ENCODE results near the gene BNC1. TPM values are rescaled to one million over a fixed set of nuclear protein-coding genes. Genes with fewer than 3 reads are reported as not detected.

BNC1 gene
- total and polyA plus RNA-seq, 2 of the 4 experiments (the other 2 are of a cell fraction) = 0.38 to 0.54 TPM

DNA sequence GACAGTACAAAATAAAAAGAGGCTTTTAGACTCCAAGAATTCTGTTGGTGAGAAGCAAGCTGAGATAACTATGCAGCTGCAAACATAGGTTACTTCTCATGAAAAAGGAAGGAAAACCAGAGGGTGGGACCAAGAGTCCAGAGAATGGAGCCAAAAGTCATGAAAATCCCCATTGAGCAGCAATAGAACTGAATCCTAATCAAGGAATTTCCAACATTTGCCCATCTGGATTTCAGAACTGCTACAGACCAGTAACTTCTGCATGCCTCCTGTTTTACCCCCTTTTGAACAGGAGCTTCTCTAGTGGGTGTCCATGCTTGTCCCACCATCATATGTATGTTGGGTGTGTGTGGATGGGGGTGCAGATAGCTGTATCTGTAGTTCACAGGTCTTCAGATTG, 33.6 kb upstream of the BNC1 start:
- TF ChIP-seq BHLHE40 (IDR thresholded peaks at IDR 0.05; ENCODE audit: low read depth, low read length) = no peak
- TF ChIP-seq CHD1 (IDR thresholded peaks at IDR 0.05; ENCODE audit: low read depth, low read length) = no peak
- no peak for TF ChIP-seq MAZ (IDR thresholded peaks at IDR 0.05; ENCODE audit: borderline replicate concordance, low read depth, low read length)
- no peak for TF ChIP-seq POLR2A (IDR thresholded peaks at IDR 0.05; ENCODE audit: low read depth, low read length)
- TF ChIP-seq NFE2L2 (IDR thresholded peaks at IDR 0.05; ENCODE audit: low read depth, low read length) = no peak
- TF ChIP-seq, protein P1, sequence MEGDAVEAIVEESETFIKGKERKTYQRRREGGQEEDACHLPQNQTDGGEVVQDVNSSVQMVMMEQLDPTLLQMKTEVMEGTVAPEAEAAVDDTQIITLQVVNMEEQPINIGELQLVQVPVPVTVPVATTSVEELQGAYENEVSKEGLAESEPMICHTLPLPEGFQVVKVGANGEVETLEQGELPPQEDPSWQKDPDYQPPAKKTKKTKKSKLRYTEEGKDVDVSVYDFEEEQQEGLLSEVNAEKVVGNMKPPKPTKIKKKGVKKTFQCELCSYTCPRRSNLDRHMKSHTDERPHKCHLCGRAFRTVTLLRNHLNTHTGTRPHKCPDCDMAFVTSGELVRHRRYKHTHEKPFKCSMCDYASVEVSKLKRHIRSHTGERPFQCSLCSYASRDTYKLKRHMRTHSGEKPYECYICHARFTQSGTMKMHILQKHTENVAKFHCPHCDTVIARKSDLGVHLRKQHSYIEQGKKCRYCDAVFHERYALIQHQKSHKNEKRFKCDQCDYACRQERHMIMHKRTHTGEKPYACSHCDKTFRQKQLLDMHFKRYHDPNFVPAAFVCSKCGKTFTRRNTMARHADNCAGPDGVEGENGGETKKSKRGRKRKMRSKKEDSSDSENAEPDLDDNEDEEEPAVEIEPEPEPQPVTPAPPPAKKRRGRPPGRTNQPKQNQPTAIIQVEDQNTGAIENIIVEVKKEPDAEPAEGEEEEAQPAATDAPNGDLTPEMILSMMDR (conservative IDR thresholded peaks at IDR 0.05; ENCODE audit: low read depth, low read length) = no peak
- TF ChIP-seq, protein P2, sequence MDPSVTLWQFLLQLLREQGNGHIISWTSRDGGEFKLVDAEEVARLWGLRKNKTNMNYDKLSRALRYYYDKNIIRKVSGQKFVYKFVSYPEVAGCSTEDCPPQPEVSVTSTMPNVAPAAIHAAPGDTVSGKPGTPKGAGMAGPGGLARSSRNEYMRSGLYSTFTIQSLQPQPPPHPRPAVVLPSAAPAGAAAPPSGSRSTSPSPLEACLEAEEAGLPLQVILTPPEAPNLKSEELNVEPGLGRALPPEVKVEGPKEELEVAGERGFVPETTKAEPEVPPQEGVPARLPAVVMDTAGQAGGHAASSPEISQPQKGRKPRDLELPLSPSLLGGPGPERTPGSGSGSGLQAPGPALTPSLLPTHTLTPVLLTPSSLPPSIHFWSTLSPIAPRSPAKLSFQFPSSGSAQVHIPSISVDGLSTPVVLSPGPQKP (IDR thresholded peaks at IDR 0.05; ENCODE audit: borderline replicate concordance, low read depth, low read length) = no peak
- no peak for TF ChIP-seq RFX5 (IDR thresholded peaks at IDR 0.05; ENCODE audit: low read depth, low read length)
- TF ChIP-seq CEBPB (IDR thresholded peaks at IDR 0.05; ENCODE audit: low read depth, low read length) = no peak
- no peak for TF ChIP-seq FOS (IDR thresholded peaks at IDR 0.05; ENCODE audit: low read depth, low read length)
- TF ChIP-seq RAD21 (IDR thresholded peaks at IDR 0.05; ENCODE audit: low read length) = no peak
- no peak for TF ChIP-seq MAFK (IDR thresholded peaks at IDR 0.05; ENCODE audit: low read depth, low read length)
- TF ChIP-seq SMC3 (IDR thresholded peaks at IDR 0.05; ENCODE audit: low read depth, low read length) = no peak
- TF ChIP-seq, protein P3, sequence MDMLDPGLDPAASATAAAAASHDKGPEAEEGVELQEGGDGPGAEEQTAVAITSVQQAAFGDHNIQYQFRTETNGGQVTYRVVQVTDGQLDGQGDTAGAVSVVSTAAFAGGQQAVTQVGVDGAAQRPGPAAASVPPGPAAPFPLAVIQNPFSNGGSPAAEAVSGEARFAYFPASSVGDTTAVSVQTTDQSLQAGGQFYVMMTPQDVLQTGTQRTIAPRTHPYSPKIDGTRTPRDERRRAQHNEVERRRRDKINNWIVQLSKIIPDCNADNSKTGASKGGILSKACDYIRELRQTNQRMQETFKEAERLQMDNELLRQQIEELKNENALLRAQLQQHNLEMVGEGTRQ (IDR thresholded peaks at IDR 0.05; ENCODE audit: low read depth, low read length) = no peak
- Histone ChIP-seq H3K9ac (ENCODE audit: low read depth, low read length) (no peak overlapping the region), H2AK9ac (replicated peaks; ENCODE audit: low read depth, low read length, poor library complexity) (no peak overlapping the region), H2BK15ac (ENCODE audit: low read depth, low read length) (no peak overlapping the region), H3K27ac (ENCODE audit: insufficient read depth, low read length) (no peak overlapping the region), H4K20me1 (ENCODE audit: insufficient read depth, low read length) (no peaks in the 10 kb centered on the region), H4K5ac (ENCODE audit: low read depth, low read length) (no peak overlapping the region), H3K36me3 (ENCODE audit: control insufficient read depth, insufficient read depth, low read length) (no peaks in the 10 kb centered on the region), H3K56ac (ENCODE audit: extremely low read depth, insufficient read depth, low read length) (no peak overlapping the region), H3K9me3 (ENCODE audit: control insufficient read depth, insufficient read depth, low read length) (no peaks in the 10 kb centered on the region), H3K4ac (ENCODE audit: low read depth, low read length) (no peak overlapping the region), H3K14ac (replicated peaks; ENCODE audit: low read depth, low read length) (no peak overlapping the region), H2AK5ac (ENCODE audit: low read depth, low read length) (no peak overlapping the region), H2AFZ (replicated peaks; ENCODE audit: low read length, poor library complexity) (no peak overlapping the region), H3K4me3 (ENCODE audit: insufficient read depth, low read depth, low read length) (no peak overlapping the region), H2BK120ac (ENCODE audit: low read depth, low read length) (no peak overlapping the region), H3K4me2 (ENCODE audit: low read depth, low read length) (no peak overlapping the region), H3K27me3 (ENCODE audit: control insufficient read depth, insufficient read depth, low read length) (no peaks in the 10 kb centered on the region), H3K4me1 (ENCODE audit: control insufficient read depth, insufficient read depth, low read length) (no peaks in the 10 kb centered on the region), H4K8ac (ENCODE audit: low read depth in 2 of 2, low read length in 2 of 2) (no peak overlapping the region), H3K79me1 (ENCODE audit: low read depth in 1 of 2, low read length in 2 of 2) (no peaks in the 10 kb centered on the region), H2BK5ac (ENCODE audit: low read depth, low read length, poor library complexity, severe bottlenecking) (no peak overlapping the region), H2BK20ac (ENCODE audit: low read depth, low read length) (no peak overlapping the region), H3K18ac (ENCODE audit: low read depth, low read length) (no peak overlapping the region), H3K23ac (ENCODE audit: low read depth, low read length) (no peak overlapping the region), H4K91ac (ENCODE audit: insufficient read depth, low read depth, low read length) (no peak overlapping the region), H3K9me1 (ENCODE audit: insufficient read depth, low read length) (no peaks in the 10 kb centered on the region)
- no TSS peak for BruUV-seq (replicated peaks)
- ChIA-PET POLR2A (ENCODE audit: unreplicated experiment) (no interaction called here), CTCF (interaction anchor here (0.6 to 1.3 kb wide), 2 partner anchors 12 to 540 kb away, joined by 3 to 4 read pairs; no protein-coding TSS in a partner anchor)
- dilution Hi-C loops (cut with HindIII; ENCODE audit: low sequenced_read_pairs, unreplicated experiment) = no loop called here
- intact Hi-C loops (cut with micrococcal nuclease) = loop anchor here (2.0 kb wide), 1 partner anchor 15 kb away; no protein-coding TSS in a partner anchor
- ATAC-seq (ENCODE audit: low read depth) (no peak), DNase-seq (no peak)
- in situ Hi-C loops (cut with MboI; ENCODE audit: low sequenced_read_pairs) = loop anchor here (10.0 kb wide), 1 partner anchor 63 kb away; no protein-coding TSS in a partner anchor

Data from IMR-90 (cell line).